HepG2 (cell line): Measurements from ENCODE around the gene TRMT1L. TPM values are rescaled to one million over a fixed set of nuclear protein-coding genes. Genes with fewer than 3 reads are reported as not detected.

Experiments used
- AHR ChIP-seq: IDR thresholded peaks from 2 replicates; pipeline ENCODE4 v1.6.1; 2018; ENCODE audit warnings: missing genetic modification reagents, missing compliant biosample characterization
- ATF7-NPFF ChIP-seq: sonication (generic); formaldehyde crosslinking; IDR thresholded peaks from 2 replicates; pipeline ENCODE4 v1.8.1; 2023; ENCODE audit warnings: mild to moderate bottlenecking, low read depth, missing genetic modification reagents, moderate library complexity
- GLI4 ChIP-seq: sonication (generic); formaldehyde crosslinking; IDR thresholded peaks from 2 replicates; pipeline ENCODE4 v1.5.1; 2020; ENCODE audit warnings: missing genetic modification reagents, mild to moderate bottlenecking, moderate library complexity, borderline replicate concordance
- KLF12 ChIP-seq: sonication (generic); formaldehyde crosslinking; IDR thresholded peaks from 2 replicates; pipeline ENCODE4 v1.4.0; 2020; ENCODE audit warnings: missing genetic modification reagents, borderline replicate concordance
- MLLT10 ChIP-seq: sonication (generic); formaldehyde crosslinking; IDR thresholded peaks from 2 replicates; pipeline ENCODE4 v1.4.0; 2020; ENCODE audit warnings: missing genetic modification reagents
- SNAI1 ChIP-seq: sonication (generic); formaldehyde crosslinking; IDR thresholded peaks from 2 replicates; pipeline ENCODE4 v1.5.0; 2020; ENCODE audit warnings: mild to moderate bottlenecking, missing genetic modification reagents, borderline replicate concordance
- SOX5 ChIP-seq: IDR thresholded peaks from 2 replicates; pipeline ENCODE4 v1.6.1; 2016; ENCODE audit warnings: borderline replicate concordance
- SYNCRIP ChIP-seq: fragments of 200-400 bp; formaldehyde crosslinking; IDR thresholded peaks from 2 replicates; pipeline ENCODE4 v1.6.1; 2018; ENCODE audit warnings: mild to moderate bottlenecking, low read depth, low read length; ENCODE audit not compliant: insufficient read depth
- TAF15 ChIP-seq: fragments of 200-400 bp; formaldehyde crosslinking; IDR thresholded peaks from one replicate; pipeline ENCODE4 v1.6.1; 2018; ENCODE audit warnings: mild to moderate bottlenecking, low read depth, low read length; ENCODE audit not compliant: poor library complexity, severe bottlenecking
- XBP1 ChIP-seq: sonication (generic); formaldehyde crosslinking; IDR thresholded peaks from 2 replicates; pipeline ENCODE4 v1.5.0; 2020; ENCODE audit warnings: missing genetic modification reagents
- ZNF335 ChIP-seq: sonication (generic); formaldehyde crosslinking; IDR thresholded peaks from 2 replicates; pipeline ENCODE4 v1.4.0; 2020; ENCODE audit warnings: missing genetic modification reagents
- ZNF430 ChIP-seq: sonication (generic); formaldehyde crosslinking; IDR thresholded peaks from 2 replicates; pipeline ENCODE4 v1.9.0; 2021; ENCODE audit warnings: mild to moderate bottlenecking, missing genetic modification reagents
- ZNF431 ChIP-seq: sonication (generic); formaldehyde crosslinking; IDR thresholded peaks from 2 replicates; pipeline ENCODE4 v1.9.0; 2022; ENCODE audit warnings: missing genetic modification reagents, low read depth, mild to moderate bottlenecking, borderline replicate concordance
- ZNF83 ChIP-seq: sonication (generic); formaldehyde crosslinking; IDR thresholded peaks from 2 replicates; pipeline ENCODE4 v1.4.0; 2020; ENCODE audit warnings: missing genetic modification reagents, mild to moderate bottlenecking, borderline replicate concordance
- polyA plus RNA-seq, 8 experiments: library from polyadenylated mRNA; depleted of rRNA in 3 of 8; stranded (reverse) in 7 of 8; unstranded in 1 of 8; fragments of >200 nt; fragmentation: Illumina TruSeq in 4 of 8; extraction: Trizol in 4 of 8; gene quantifications; 2 replicates each; pipeline versions ENCODE4 v1.2.1 to v1.2.3, GENCODE V29; 2011 to 2016; ENCODE audit warnings: low read depth in 4 of 8, missing spikeins in 1 of 8, mixed read lengths in 1 of 8; ENCODE audit not compliant: insufficient read depth in 1 of 8
- total RNA-seq, 5 experiments: library from RNA; depleted of rRNA; stranded (reverse); fragments of >200 nt; fragmentation: Illumina TruSeq; extraction: Trizol; gene quantifications; 2 replicates each; pipeline ENCODE4 v1.2.3, GENCODE V29; 2016; ENCODE audit warnings: low read depth in 1 of 5
- TF ChIP-seq, protein P1 (sequence below): sonication (generic); formaldehyde crosslinking; IDR thresholded peaks from 2 replicates; pipeline ENCODE4 v1.5.0; 2020; ENCODE audit warnings: missing genetic modification reagents
- TF ChIP-seq, protein P2 (sequence below): sonication (generic); formaldehyde crosslinking; conservative IDR thresholded peaks from 2 replicates; pipeline ENCODE4 v1.8.0; 2022; ENCODE audit warnings: low read depth, missing genetic modification reagents
- TF ChIP-seq, protein P3 (sequence below): sonication (generic); formaldehyde crosslinking; IDR thresholded peaks from 2 replicates; pipeline ENCODE4 v1.5.0; 2020; ENCODE audit warnings: mild to moderate bottlenecking, missing genetic modification reagents
- TF ChIP-seq, protein P4 (sequence below): sonication (generic); formaldehyde crosslinking; IDR thresholded peaks from 2 replicates; pipeline ENCODE4 v1.9.0; 2021; ENCODE audit warnings: missing genetic modification reagents, borderline replicate concordance
- TF ChIP-seq, protein P5 (sequence below): sonication (generic); formaldehyde crosslinking; IDR thresholded peaks from 2 replicates; pipeline ENCODE4 v1.4.0; 2020; ENCODE audit warnings: missing genetic modification reagents
- TF ChIP-seq, protein P6 (sequence below): sonication (generic); formaldehyde crosslinking; IDR thresholded peaks from 2 replicates; pipeline ENCODE4 v1.5.1; 2020; ENCODE audit warnings: mild to moderate bottlenecking, missing genetic modification reagents, moderate library complexity

The TRMT1L gene
- total and polyA plus RNA-seq, 2 of the 13 experiments (the other 11 are each of a cell fraction or from before 2014, with no cell fraction given): 17.9 to 19.2 TPM

DNA sequence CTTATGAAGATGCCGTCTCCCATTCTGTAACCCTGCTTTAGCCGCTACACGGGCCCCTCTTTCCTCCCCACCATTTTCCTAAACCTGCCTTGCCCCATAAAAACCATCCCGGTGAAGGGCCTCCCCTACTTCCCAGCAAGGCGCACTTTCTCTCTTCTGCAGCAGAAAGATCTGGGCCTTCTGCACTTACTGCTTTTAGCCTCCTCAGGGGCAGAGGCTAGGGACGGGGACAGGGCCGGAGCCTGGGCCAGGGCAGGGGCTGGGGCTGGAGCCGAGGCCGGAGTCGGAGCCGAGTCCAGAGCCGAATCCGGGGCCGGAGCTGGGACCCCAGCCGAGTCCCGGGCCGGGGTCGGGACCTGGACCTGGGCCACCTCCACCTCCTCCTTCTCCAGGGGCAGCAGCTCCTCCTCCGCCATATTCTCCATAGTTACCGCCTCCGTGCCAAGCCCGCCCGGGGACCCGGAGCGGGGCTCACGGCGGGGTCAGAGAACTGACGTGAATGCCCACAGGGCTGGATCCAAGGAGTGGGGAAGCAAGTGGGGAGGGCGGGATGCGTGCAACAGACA, 382 bp downstream of the TRMT1L start (continued):
- TF ChIP-seq SNAI1 (CRISPR knock-in tag) (no peak), KLF12 (CRISPR knock-in tag) (no peak; the same call in 1 of the 2 replicates), ZNF335 (CRISPR knock-in tag) (0 out of 2 replicates have a peak, but pooled peaks have one; percentile 42), GLI4 (CRISPR knock-in tag) (peak; percentile 30; the same call in 1 of the 2 replicates), ZNF431 (CRISPR knock-in tag) (no peak), ZNF430 (CRISPR knock-in tag) (no peak), SOX5 (CRISPR knock-in tag) (no peak), AHR (CRISPR knock-in tag) (0 out of 2 replicates have a peak, but pooled peaks have one; percentile 19), SYNCRIP (no peak), ZNF83 (CRISPR knock-in tag) (no peak), TAF15 (peak; percentile 44), XBP1 (CRISPR knock-in tag) (no peak), ATF7-NPFF (CRISPR knock-in tag) (no peak), MLLT10 (CRISPR knock-in tag) (no peak)
- TF ChIP-seq, protein P1, sequence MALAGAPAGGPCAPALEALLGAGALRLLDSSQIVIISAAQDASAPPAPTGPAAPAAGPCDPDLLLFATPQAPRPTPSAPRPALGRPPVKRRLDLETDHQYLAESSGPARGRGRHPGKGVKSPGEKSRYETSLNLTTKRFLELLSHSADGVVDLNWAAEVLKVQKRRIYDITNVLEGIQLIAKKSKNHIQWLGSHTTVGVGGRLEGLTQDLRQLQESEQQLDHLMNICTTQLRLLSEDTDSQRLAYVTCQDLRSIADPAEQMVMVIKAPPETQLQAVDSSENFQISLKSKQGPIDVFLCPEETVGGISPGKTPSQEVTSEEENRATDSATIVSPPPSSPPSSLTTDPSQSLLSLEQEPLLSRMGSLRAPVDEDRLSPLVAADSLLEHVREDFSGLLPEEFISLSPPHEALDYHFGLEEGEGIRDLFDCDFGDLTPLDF (CRISPR knock-in tag): peak; percentile 59; the same call in 1 of the 2 replicates
- TF ChIP-seq, protein P2, sequence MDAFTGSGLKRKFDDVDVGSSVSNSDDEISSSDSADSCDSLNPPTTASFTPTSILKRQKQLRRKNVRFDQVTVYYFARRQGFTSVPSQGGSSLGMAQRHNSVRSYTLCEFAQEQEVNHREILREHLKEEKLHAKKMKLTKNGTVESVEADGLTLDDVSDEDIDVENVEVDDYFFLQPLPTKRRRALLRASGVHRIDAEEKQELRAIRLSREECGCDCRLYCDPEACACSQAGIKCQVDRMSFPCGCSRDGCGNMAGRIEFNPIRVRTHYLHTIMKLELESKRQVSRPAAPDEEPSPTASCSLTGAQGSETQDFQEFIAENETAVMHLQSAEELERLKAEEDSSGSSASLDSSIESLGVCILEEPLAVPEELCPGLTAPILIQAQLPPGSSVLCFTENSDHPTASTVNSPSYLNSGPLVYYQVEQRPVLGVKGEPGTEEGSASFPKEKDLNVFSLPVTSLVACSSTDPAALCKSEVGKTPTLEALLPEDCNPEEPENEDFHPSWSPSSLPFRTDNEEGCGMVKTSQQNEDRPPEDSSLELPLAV (CRISPR knock-in tag): no peak
- TF ChIP-seq, protein P3, sequence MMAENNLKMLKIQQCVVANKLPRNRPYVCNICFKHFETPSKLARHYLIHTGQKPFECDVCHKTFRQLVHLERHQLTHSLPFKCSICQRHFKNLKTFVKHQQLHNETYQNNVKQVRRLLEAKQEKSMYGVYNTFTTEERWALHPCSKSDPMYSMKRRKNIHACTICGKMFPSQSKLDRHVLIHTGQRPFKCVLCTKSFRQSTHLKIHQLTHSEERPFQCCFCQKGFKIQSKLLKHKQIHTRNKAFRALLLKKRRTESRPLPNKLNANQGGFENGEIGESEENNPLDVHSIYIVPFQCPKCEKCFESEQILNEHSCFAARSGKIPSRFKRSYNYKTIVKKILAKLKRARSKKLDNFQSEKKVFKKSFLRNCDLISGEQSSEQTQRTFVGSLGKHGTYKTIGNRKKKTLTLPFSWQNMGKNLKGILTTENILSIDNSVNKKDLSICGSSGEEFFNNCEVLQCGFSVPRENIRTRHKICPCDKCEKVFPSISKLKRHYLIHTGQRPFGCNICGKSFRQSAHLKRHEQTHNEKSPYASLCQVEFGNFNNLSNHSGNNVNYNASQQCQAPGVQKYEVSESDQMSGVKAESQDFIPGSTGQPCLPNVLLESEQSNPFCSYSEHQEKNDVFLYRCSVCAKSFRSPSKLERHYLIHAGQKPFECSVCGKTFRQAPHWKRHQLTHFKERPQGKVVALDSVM (CRISPR knock-in tag): peak; percentile 40; the same call in 1 of the 2 replicates
- TF ChIP-seq, protein P4, sequence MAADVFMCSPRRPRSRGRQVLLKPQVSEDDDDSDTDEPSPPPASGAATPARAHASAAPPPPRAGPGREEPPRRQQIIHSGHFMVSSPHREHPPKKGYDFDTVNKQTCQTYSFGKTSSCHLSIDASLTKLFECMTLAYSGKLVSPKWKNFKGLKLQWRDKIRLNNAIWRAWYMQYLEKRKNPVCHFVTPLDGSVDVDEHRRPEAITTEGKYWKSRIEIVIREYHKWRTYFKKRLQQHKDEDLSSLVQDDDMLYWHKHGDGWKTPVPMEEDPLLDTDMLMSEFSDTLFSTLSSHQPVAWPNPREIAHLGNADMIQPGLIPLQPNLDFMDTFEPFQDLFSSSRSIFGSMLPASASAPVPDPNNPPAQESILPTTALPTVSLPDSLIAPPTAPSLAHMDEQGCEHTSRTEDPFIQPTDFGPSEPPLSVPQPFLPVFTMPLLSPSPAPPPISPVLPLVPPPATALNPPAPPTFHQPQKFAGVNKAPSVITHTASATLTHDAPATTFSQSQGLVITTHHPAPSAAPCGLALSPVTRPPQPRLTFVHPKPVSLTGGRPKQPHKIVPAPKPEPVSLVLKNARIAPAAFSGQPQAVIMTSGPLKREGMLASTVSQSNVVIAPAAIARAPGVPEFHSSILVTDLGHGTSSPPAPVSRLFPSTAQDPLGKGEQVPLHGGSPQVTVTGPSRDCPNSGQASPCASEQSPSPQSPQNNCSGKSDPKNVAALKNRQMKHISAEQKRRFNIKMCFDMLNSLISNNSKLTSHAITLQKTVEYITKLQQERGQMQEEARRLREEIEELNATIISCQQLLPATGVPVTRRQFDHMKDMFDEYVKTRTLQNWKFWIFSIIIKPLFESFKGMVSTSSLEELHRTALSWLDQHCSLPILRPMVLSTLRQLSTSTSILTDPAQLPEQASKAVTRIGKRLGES (CRISPR knock-in tag): no peak
- TF ChIP-seq, protein P5, sequence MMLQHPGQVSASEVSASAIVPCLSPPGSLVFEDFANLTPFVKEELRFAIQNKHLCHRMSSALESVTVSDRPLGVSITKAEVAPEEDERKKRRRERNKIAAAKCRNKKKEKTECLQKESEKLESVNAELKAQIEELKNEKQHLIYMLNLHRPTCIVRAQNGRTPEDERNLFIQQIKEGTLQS (CRISPR knock-in tag): no peak
- TF ChIP-seq, protein P6, sequence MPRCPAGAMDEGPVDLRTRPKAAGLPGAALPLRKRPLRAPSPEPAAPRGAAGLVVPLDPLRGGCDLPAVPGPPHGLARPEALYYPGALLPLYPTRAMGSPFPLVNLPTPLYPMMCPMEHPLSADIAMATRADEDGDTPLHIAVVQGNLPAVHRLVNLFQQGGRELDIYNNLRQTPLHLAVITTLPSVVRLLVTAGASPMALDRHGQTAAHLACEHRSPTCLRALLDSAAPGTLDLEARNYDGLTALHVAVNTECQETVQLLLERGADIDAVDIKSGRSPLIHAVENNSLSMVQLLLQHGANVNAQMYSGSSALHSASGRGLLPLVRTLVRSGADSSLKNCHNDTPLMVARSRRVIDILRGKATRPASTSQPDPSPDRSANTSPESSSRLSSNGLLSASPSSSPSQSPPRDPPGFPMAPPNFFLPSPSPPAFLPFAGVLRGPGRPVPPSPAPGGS (CRISPR knock-in tag): no peak
